Fibroblast of lung (primary cell): Measurements from ENCODE around the gene MCRIP1.

Source experiments
- CTCF ChIP-seq, 2 donors: IDR thresholded peaks in 1 of 2; conservative IDR thresholded peaks in 1 of 2; 1 replicate in 1 of 2; 2 replicates in 1 of 2; pipeline ENCODE4 v1.5.1; 2011 to 2012; ENCODE audit warnings: low read length in 2 of 2, control low read depth in 1 of 2, inconsistent platforms in 1 of 2, low read depth in 1 of 2, mild to moderate bottlenecking in 1 of 2
- EZH2 ChIP-seq: IDR thresholded peaks from 2 replicates; pipeline ENCODE4 v1.5.1; 2012; ENCODE audit warnings: low read length, control low read depth, mild to moderate bottlenecking; ENCODE audit errors: missing control alignments

GRCh38 chr17:81844887-81845286 lies 11.8 kb upstream of the MCRIP1 start:
- TF ChIP-seq CTCF (conservative IDR thresholded peaks at IDR 0.05 in 1 of 2, IDR thresholded peaks at IDR 0.05 in 1 of 2; ENCODE audit: low read depth in 1 of 2, low read length in 2 of 2) (no peak), EZH2 (no peak)
